HG03558 (cell line): ENCODE data around the gene KDSR.

Experiments
- ATAC-seq: cut with Tn5 transposase; IDR thresholded peaks from one replicate; pipeline ENCODE4 v1.9.1; 2021; ENCODE audit warnings: moderate number of reproducible peaks; ENCODE audit not compliant: unreplicated experiment; ENCODE audit errors: extremely low read depth

KDSR gene

GRCh38 chr18:63290166-63290820 is 76.7 kb downstream of the KDSR start:
- no peak for ATAC-seq

- ATAC-seq, result no peak
Observed at GRCh38 chr18:63288311-63288710, 78.7 kb downstream of the KDSR start.

GRCh38 chr18:63287691-63288220 is 79.2 kb downstream of the KDSR start:
- ATAC-seq, result no peak

- ATAC-seq, result no peak
Observed at GRCh38 chr18:63286926-63287325, 80.1 kb downstream of the KDSR start.

- ATAC-seq, result peak; percentile 96
Observed at GRCh38 chr18:63284827-63285733, 81.9 kb downstream of the KDSR start.

DNA sequence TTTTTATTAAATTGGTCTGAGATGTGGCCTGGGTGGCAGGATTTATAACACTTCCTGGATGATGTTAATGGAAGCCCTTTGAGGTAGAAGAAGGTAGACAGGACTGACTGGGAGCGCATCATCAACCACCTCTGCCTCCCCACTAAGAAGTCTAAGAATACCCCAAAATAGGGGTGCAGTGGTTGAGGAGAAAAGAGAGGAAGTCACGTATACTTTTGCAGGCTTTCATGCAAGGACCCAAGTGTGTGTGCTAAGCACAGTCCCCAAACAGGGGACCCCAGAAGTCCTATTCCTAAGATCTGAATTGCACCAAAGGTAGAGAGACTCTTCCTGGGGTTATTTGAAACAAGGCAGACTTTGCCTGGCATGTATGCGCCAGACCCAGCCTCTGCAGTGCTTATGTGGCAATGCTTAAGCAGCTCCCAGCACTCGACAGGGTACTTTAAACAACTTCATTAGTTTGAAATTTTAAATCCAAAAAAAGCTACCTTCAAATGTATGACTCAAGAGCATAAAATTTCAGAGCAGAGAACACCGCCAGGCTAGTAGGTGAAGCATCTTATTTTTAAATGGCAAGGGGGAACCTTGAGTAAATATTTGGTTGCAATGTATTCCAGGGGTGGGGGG is 82.7 kb downstream of the KDSR start:
- ATAC-seq, result no peak

GRCh38 chr18:63283305-63284094 is 83.5 kb downstream of the KDSR start:
- ATAC-seq, result no peak

GRCh38 chr18:63282793-63283192 is 84.2 kb downstream of the KDSR start:
- ATAC-seq, result no peak
